SK-N-SH (cell line): ENCODE data around the gene CHPF2. TPM values are rescaled to one million over a fixed set of nuclear protein-coding genes. Genes with fewer than 3 reads are reported as not detected.

Experiments used
- CTCF ChIA-PET: fragments of 300-600, 350-600 bp; formaldehyde crosslinking; extraction: SDS; loops from one replicate; lab custom pipeline; 2021; lab: Yijun Ruan, JAX
- POLR2A ChIA-PET: fragments of 350-600 bp; sonication (Branson Sonifier 250); formaldehyde crosslinking; extraction: SDS; loops from one replicate; lab custom pipeline; 2020; ENCODE audit warnings: antibody characterized with exemption, inconsistent platforms; lab: Yijun Ruan, JAX
- DNase-seq: peaks from one replicate; pipeline ENCODE4 v3.0.0; 2012
- H2AFZ ChIP-seq: fragments of 200-600 bp; sonication (generic); 2 replicates; pipeline ENCODE4 v1.8.1; 2016; ENCODE audit warnings: antibody characterized with exemption, mild to moderate bottlenecking, low read depth
- H3F3A ChIP-seq: fragments of 200-600 bp; sonication (generic); replicated peaks from 2 replicates; pipeline ENCODE3; 2016; ENCODE audit warnings: antibody characterized with exemption, mild to moderate bottlenecking; ENCODE audit not compliant: insufficient read depth
- H3K27ac ChIP-seq, 2 experiments: fragments of 200-500 bp in 1 of 2; fragments of 200-600 bp in 1 of 2; sonication (Bioruptor generic) in 1 of 2; sonication (generic), shearing (Covaris generic) in 1 of 2; 2 replicates each; pipeline versions ENCODE4 v1.5.1 to v1.6.1; 2014 to 2016; ENCODE audit warnings: low read depth in 2 of 2, inconsistent platforms in 1 of 2, low read length in 1 of 2, mild to moderate bottlenecking in 1 of 2, mixed read lengths in 1 of 2
- H3K27me3 ChIP-seq: fragments of 200-600 bp; sonication (generic), shearing (Covaris generic); 2 replicates; pipeline ENCODE4 v1.6.1; 2016; ENCODE audit warnings: mixed run types; ENCODE audit not compliant: insufficient read depth
- H3K36me3 ChIP-seq, 2 experiments: fragments of 200-500 bp in 1 of 2; fragments of 200-600 bp in 1 of 2; sonication (Bioruptor generic) in 1 of 2; sonication (generic) in 1 of 2; replicated peaks in 1 of 2; 2 replicates each; pipeline versions ENCODE3 to v1.5.1; 2014 to 2016; ENCODE audit warnings: low read length in 1 of 2, mild to moderate bottlenecking in 1 of 2; ENCODE audit not compliant: insufficient read depth in 2 of 2, control insufficient read depth in 1 of 2
- H3K4me1 ChIP-seq, 2 experiments: fragments of 200-500 bp in 1 of 2; fragments of 200-600 bp in 1 of 2; sonication (Bioruptor generic) in 1 of 2; sonication (generic), shearing (Covaris generic) in 1 of 2; 2 replicates each; pipeline versions ENCODE4 v1.5.1 to v1.6.1; 2014 to 2016; ENCODE audit warnings: low read depth in 1 of 2, low read length in 1 of 2, mixed run types in 1 of 2; ENCODE audit not compliant: insufficient read depth in 2 of 2, control insufficient read depth in 1 of 2
- H3K4me2 ChIP-seq: fragments of 200-600 bp; sonication (generic), shearing (Covaris generic); 2 replicates; pipeline ENCODE4 v1.6.1; 2017; ENCODE audit warnings: mixed run types
- H3K4me3 ChIP-seq, 2 experiments: fragments of 200-500 bp in 1 of 2; fragments of 200-600 bp in 1 of 2; sonication (Bioruptor generic) in 1 of 2; sonication (generic), shearing (Covaris generic) in 1 of 2; 2 replicates each; pipeline versions ENCODE4 v1.5.1 to v1.8.1; 2014 to 2016; ENCODE audit warnings: low read depth in 2 of 2, inconsistent platforms in 1 of 2, low read length in 1 of 2, mild to moderate bottlenecking in 1 of 2, mixed read lengths in 1 of 2, moderate library complexity in 1 of 2
- H3K79me2 ChIP-seq: fragments of 200-600 bp; sonication (generic); 2 replicates; pipeline ENCODE4 v1.8.1; 2017; ENCODE audit warnings: mild to moderate bottlenecking; ENCODE audit not compliant: insufficient read depth
- H3K9ac ChIP-seq: fragments of 200-600 bp; sonication (generic); 2 replicates; pipeline ENCODE4 v1.6.1; 2017; ENCODE audit warnings: mixed run types
- H3K9me2 ChIP-seq: fragments of 200-600 bp; sonication (generic); 2 replicates; pipeline ENCODE4 v1.6.1; 2017; ENCODE audit warnings: mixed run types
- H3K9me3 ChIP-seq: fragments of 200-600 bp; sonication (generic); 2 replicates; pipeline ENCODE4 v1.6.1; 2017; ENCODE audit warnings: mixed run types, mild to moderate bottlenecking, moderate library complexity
- H4K20me1 ChIP-seq: fragments of 200-600 bp; sonication (generic); 2 replicates; pipeline ENCODE4 v1.6.1; 2017; ENCODE audit warnings: mild to moderate bottlenecking, mixed run types; ENCODE audit not compliant: insufficient read depth
- ELF1 ChIP-seq: IDR thresholded peaks from 2 replicates; pipeline ENCODE4 v1.4.0; 2012
- FOXM1 ChIP-seq: IDR thresholded peaks from 2 replicates; pipeline ENCODE4 v1.4.0; 2012; ENCODE audit warnings: low read depth, mild to moderate bottlenecking
- GATA2 ChIP-seq: sonication (generic); formaldehyde crosslinking; IDR thresholded peaks from 2 replicates; pipeline ENCODE4 v1.5.0; 2020; ENCODE audit warnings: mild to moderate bottlenecking, missing genetic modification reagents
- MXI1 ChIP-seq: IDR thresholded peaks from 2 replicates; pipeline ENCODE4 v1.6.1; 2012; ENCODE audit warnings: mild to moderate bottlenecking, low read depth, low read length, improper control_type of control experiment
- PBX3 ChIP-seq: IDR thresholded peaks from 2 replicates; pipeline ENCODE4; 2012
- POLR2AphosphoS5 ChIP-seq: IDR thresholded peaks from 2 replicates; pipeline ENCODE4 v1.6.1; 2012; ENCODE audit warnings: low read depth, low read length
- RCOR1 ChIP-seq: fragments of 150-350 bp; IDR thresholded peaks from 2 replicates; pipeline ENCODE4 v1.6.1; 2017; ENCODE audit warnings: antibody characterized with exemption, low read length
- RXRA ChIP-seq: IDR thresholded peaks from 2 replicates; pipeline ENCODE4 v1.4.0; 2012; ENCODE audit warnings: low read depth, mild to moderate bottlenecking, borderline replicate concordance
- TCF12 ChIP-seq: IDR thresholded peaks from 2 replicates; pipeline ENCODE4 v1.4.0; 2012
- USF1 ChIP-seq: IDR thresholded peaks from 2 replicates; pipeline ENCODE4 v1.4.0; 2012; ENCODE audit warnings: low read depth, borderline replicate concordance
- YY1 ChIP-seq: IDR thresholded peaks from 2 replicates; pipeline ENCODE4 v1.4.0; 2012; ENCODE audit warnings: low read depth, mild to moderate bottlenecking
- ZBTB33 ChIP-seq: IDR thresholded peaks from 2 replicates; pipeline ENCODE4 v1.4.0; 2012; ENCODE audit warnings: low read depth, borderline replicate concordance
- WGBS: methylation state at CpG from one replicate; pipeline ENCODE4 v1.1.6; 2017; ENCODE audit warnings: low lambda C conversion rate; 5-methylcytosine and 5-hydroxymethylcytosine counted together
- polyA plus RNA-seq, 3 experiments: library from polyadenylated mRNA; depleted of rRNA; stranded (reverse); fragments of >200 nt; gene quantifications; 2 replicates each; pipeline ENCODE4 v1.2.3, GENCODE V29; 2012

Gene CHPF2
- polyA plus RNA-seq, 1 of the 3 experiments (the other 2 are of a cell fraction), result 68.6 TPM

- TF ChIP-seq ZBTB33 (peak; percentile 94), ELF1 (peak; percentile 66), POLR2AphosphoS5 (peak; percentile 86), TCF12 (no peak; the same call in 1 of the 2 replicates), RXRA (no peak), YY1 (peak; percentile 66; the same call in 1 of the 2 replicates), PBX3 (no peak), USF1 (no peak), MXI1 (peak; percentile 93), RCOR1 (no peak; the same call in 1 of the 2 replicates)
These were observed 5.2 kb upstream of the CHPF2 start, which contains the start of gene ABCF2 (continued) for GRCh38 chr7:151226875-151227782.

GRCh38 chr7:151228024-151228866 lies 4.0 kb upstream of the CHPF2 start:
- Histone ChIP-seq H3K36me3 (peaks cover 25 to 27% of the 10 kb centered on the region in 2 experiments), H3K27ac (peak overlapping the region; percentile 80 to 96), H3K4me2 (peak overlapping the region; percentile 79), H3K79me2 (peaks cover 40% of the 10 kb centered on the region), H3K4me3 (peak overlapping the region; percentile 80 to 97), H3F3A (peaks cover 9% of the 10 kb centered on the region), H3K4me1 (peaks cover 10 to 29% of the 10 kb centered on the region in 2 experiments), H4K20me1 (peaks cover 1% of the 10 kb centered on the region), H3K9ac (peak overlapping the region; percentile 81), H2AFZ (peak overlapping the region; percentile 86), H3K9me2 (no peaks in the 10 kb centered on the region), H3K27me3 (no peaks in the 10 kb centered on the region), H3K9me3 (no peaks in the 10 kb centered on the region)
- CTCF ChIA-PET, result interaction anchor here (1.0 to 4.9 kb wide), 4 partner anchors 11 to 77 kb away, joined by 3 to 46 read pairs (median 6); no protein-coding TSS in a partner anchor
- 87% methylated on average over 10 of the region's 10 CpGs for WGBS
- no peak for TF ChIP-seq GATA2 (CRISPR knock-in tag)
- no peak for TF ChIP-seq FOXM1
- no peak for DNase-seq
- POLR2A ChIA-PET, result interaction anchor here (1.0 to 2.0 kb wide), 4 partner anchors 16 to 200 kb away, joined by 3 to 20 read pairs (median 4); partner anchors contain the start of genes ABCB8 and TMUB1
